Astrocyte of the spinal cord (primary cell): ENCODE results near the gene CFAP99.

Experiments used
- DNase-seq: peaks from one replicate; pipeline ENCODE4 v3.0.0; 2011; ENCODE audit warnings: low read depth, low spot score
- H3K4me3 ChIP-seq: 2 replicates; pipeline ENCODE4 v1.5.1; 2011; ENCODE audit warnings: low read depth, mild to moderate bottlenecking, low read length, moderate library complexity
- in situ Hi-C: cut with HindIII; loops from 2 replicates; pipeline ENCODE4 v1.10.0; 2017; ENCODE audit warnings: low sequenced_read_pairs
- TF ChIP-seq, protein P1 (sequence below): IDR thresholded peaks from 2 replicates; pipeline ENCODE4 v1.5.1; 2012; ENCODE audit warnings: low read depth, mild to moderate bottlenecking, low read length, inconsistent platforms

Gene CFAP99

DNA sequence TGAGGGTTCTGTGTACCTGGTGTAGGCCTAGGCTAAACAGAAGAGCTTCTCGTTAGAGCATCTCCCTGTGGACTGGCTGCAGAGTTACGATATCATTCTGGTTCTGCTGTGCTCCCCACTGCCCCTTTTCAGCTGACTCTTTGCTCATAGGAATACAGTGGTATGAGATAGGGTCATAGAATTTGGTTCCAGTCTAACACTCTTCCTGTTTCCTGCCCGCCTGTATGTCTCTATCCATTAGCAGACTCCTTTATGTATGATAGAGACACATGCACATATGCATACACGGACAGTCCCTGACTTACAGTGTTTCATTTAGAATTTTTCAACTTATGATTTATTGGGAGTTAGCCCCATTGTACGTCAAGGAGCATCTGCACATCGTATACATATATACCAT, 65.4 kb downstream of the CFAP99 start:
- in situ Hi-C loops, result no loop called here
- H3K4me3 ChIP-seq, result no peak overlapping the region
- no peak for DNase-seq
- TF ChIP-seq, protein P1, sequence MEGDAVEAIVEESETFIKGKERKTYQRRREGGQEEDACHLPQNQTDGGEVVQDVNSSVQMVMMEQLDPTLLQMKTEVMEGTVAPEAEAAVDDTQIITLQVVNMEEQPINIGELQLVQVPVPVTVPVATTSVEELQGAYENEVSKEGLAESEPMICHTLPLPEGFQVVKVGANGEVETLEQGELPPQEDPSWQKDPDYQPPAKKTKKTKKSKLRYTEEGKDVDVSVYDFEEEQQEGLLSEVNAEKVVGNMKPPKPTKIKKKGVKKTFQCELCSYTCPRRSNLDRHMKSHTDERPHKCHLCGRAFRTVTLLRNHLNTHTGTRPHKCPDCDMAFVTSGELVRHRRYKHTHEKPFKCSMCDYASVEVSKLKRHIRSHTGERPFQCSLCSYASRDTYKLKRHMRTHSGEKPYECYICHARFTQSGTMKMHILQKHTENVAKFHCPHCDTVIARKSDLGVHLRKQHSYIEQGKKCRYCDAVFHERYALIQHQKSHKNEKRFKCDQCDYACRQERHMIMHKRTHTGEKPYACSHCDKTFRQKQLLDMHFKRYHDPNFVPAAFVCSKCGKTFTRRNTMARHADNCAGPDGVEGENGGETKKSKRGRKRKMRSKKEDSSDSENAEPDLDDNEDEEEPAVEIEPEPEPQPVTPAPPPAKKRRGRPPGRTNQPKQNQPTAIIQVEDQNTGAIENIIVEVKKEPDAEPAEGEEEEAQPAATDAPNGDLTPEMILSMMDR, result no peak

DNA sequence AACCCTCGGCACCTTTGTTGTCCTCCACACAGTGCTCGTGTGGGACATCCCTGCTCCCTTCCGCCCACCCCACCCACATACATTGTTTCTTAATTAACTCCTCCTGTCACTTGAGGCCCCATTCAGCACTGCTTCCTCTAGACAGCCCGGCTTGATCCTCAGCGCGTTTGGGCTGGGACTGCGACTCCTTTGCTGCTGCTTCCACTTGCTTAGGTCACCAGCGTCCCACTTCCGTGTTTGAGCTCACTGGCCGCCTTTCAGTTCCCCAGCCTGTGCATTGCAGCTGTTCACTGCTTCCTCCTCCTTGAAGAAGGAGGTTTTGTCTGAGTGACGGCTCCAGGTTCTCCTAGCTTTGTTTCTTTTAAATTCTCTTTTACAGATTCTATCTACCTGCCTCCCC, 66.2 kb downstream of the CFAP99 start:
- in situ Hi-C loops, result no loop called here
- no peak overlapping the region for H3K4me3 ChIP-seq
- no peak for DNase-seq
- TF ChIP-seq, protein P1, result no peak

DNA sequence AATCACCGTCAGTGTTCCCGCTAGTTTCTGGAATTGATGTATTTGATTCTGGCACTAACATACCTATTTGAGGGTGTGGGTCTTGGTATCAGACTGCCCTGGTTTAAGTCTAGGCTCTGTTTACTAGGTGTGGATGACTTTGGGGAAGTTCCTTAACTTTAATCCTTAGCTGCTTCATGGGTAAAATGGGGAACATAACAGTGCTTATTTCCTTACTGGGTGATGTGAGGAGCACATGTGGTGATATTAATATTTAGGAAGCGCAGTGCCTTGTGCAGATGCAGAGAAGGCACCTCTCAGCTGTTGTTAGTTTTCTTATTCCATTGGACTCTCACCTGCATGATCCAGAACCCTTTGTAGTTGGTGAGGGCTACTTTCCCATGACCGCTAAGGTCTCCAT, 67.2 kb downstream of the CFAP99 start:
- H3K4me3 ChIP-seq, result no peak overlapping the region
- in situ Hi-C loops, result no loop called here
- no peak for DNase-seq
- TF ChIP-seq, protein P1, result no peak

DNA sequence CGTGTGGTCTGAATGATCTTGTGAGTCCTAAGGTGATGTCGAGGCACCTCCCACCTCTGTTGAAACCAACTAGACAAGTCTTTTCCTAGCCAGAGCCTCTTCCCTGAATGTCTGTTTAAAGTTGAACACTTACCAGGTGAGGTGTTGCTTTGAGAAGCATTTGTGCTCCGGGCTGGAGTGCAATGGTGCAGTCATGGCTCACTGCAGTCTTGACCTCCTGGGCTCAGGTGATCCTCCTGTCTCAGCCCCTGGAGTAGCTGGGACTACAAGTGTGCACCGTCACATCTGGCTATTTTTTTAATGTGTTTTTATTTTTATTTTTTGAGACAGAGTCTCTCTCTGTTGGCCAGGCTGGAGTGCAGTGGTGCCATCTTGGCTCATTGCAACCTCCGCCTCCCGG, 68.2 kb downstream of the CFAP99 start:
- in situ Hi-C loops, result no loop called here
- DNase-seq, result no peak
- no peak overlapping the region for H3K4me3 ChIP-seq
- TF ChIP-seq, protein P1, result no peak

DNA sequence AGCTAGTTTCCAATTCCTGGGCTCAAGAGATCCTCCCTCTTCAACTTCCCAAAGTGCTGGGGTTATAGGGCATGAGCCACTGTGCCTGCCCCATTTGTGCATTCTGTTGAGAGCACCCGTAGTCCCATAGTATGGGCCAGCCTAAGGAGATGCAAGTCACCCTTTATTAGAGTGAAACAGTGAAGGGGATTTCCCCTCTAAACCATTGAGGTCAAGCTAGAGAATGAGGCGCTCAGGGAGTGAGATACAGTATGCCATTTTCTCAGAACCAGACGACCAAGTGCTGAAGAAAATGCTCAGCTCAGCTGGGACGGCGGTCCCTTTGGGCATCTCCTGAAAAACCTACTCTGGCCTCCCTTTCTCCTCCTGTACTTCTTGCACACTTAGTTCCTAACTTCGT, 68.9 kb downstream of the CFAP99 start:
- no peak for DNase-seq
- H3K4me3 ChIP-seq, result no peak overlapping the region
- in situ Hi-C loops, result no loop called here
- TF ChIP-seq, protein P1, result no peak

DNA sequence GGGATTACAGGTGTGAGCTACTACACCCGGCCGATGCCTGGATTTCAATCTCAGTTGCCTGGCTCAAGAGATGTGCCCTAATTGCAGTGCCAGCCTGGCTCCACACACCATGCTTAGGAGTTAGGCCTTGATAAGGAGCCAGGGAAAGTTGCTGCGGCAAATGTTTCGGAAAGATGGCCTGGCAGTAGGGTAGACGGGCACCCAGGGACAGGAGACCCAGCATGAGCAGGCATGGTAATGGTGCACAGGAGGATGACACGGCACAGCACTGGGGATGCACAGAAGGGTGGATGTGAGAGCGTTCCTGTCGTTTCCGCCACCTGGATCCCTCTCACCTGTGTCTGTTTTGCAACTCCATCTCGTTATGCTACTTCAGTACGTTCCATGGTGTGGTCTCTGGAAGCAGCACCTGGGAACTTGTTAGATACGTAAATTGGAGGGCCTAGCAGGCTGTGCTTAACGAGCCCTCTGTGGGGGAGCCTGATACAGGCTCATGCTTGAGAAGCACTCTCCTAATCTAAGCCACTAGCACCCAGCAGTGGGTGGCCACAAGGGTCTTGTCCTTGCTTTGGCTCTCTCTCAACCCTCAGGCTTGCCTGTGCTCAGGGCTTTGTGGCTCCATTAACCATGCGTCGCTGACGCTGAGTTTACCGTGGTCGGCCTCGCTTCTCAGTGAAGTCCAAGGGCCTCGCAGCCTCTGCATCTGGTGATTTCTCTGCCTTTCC, 70.5 kb downstream of the CFAP99 start:
- DNase-seq, result no peak
- in situ Hi-C loops, result no loop called here
- H3K4me3 ChIP-seq, result no peak overlapping the region
- TF ChIP-seq, protein P1, result no peak
